H9 (cell line): ENCODE results near the gene GCM1. TPM values are rescaled to one million over a fixed set of nuclear protein-coding genes. Genes with fewer than 3 reads are reported as not detected.

Source experiments
- DNase-seq: peaks from one replicate; pipeline ENCODE4 v3.0.0-alpha.2; 2017
- H2AFZ ChIP-seq: one replicate; pipeline ENCODE4 v1.6.1; 2013; ENCODE audit warnings: mild to moderate bottlenecking, low read length, control low read depth, moderate library complexity
- H2AK5ac ChIP-seq: 2 replicates; pipeline ENCODE4 v1.6.1; 2013; ENCODE audit warnings: low read length, control low read depth, mixed read lengths; ENCODE audit not compliant: insufficient read length
- H2BK120ac ChIP-seq: one replicate; pipeline ENCODE4 v1.6.1; 2013; ENCODE audit warnings: low read depth, mild to moderate bottlenecking, low read length, control low read depth, inconsistent platforms; ENCODE audit not compliant: poor library complexity, severe bottlenecking
- H2BK12ac ChIP-seq: 2 replicates; pipeline ENCODE4 v1.6.1; 2013; ENCODE audit warnings: low read length, control low read depth, mixed read lengths, low read depth; ENCODE audit not compliant: insufficient read length
- H2BK15ac ChIP-seq: 2 replicates; pipeline ENCODE4 v1.6.1; 2013; ENCODE audit warnings: low read depth, low read length, control low read depth
- H2BK20ac ChIP-seq: one replicate; pipeline ENCODE4 v1.6.1; 2013; ENCODE audit warnings: low read depth, mild to moderate bottlenecking, low read length, control low read depth, inconsistent platforms; ENCODE audit not compliant: poor library complexity, severe bottlenecking
- H2BK5ac ChIP-seq: 2 replicates; pipeline ENCODE4 v1.6.1; 2013; ENCODE audit warnings: low read length, control low read depth, mixed read lengths; ENCODE audit not compliant: insufficient read length
- H3K14ac ChIP-seq: 2 replicates; pipeline ENCODE4 v1.6.1; 2013; ENCODE audit warnings: low read length, control low read depth; ENCODE audit not compliant: insufficient read depth
- H3K18ac ChIP-seq: 2 replicates; pipeline ENCODE4 v1.6.1; 2013; ENCODE audit warnings: low read depth, mild to moderate bottlenecking, mixed read lengths, low read length, control low read depth; ENCODE audit not compliant: insufficient read length
- H3K23ac ChIP-seq: 2 replicates; pipeline ENCODE4 v1.6.1; 2013; ENCODE audit warnings: low read length, control low read depth, mixed read lengths, low read depth; ENCODE audit not compliant: insufficient read length
- H3K23me2 ChIP-seq: 2 replicates; pipeline ENCODE4 v1.6.1; 2013; ENCODE audit warnings: low read depth, mild to moderate bottlenecking, mixed read lengths, low read length, control low read depth; ENCODE audit not compliant: insufficient read length, poor library complexity, severe bottlenecking
- H3K27ac ChIP-seq: 2 replicates; pipeline ENCODE4 v1.5.1; 2013; ENCODE audit warnings: low read length, control low read depth, mixed read lengths, low read depth; ENCODE audit not compliant: insufficient read length
- H3K27me3 ChIP-seq: 2 replicates; pipeline ENCODE4 v1.6.1; 2013; ENCODE audit warnings: low read length, control low read depth, inconsistent platforms; ENCODE audit not compliant: insufficient read depth
- H3K4ac ChIP-seq: 2 replicates; pipeline ENCODE4 v1.6.1; 2013; ENCODE audit warnings: low read depth, mild to moderate bottlenecking, control low read depth, inconsistent platforms, low read length, moderate library complexity
- H3K4me1 ChIP-seq: 2 replicates; pipeline ENCODE4 v1.6.1; 2013; ENCODE audit warnings: low read length, control low read depth, inconsistent platforms; ENCODE audit not compliant: insufficient read depth
- H3K4me2 ChIP-seq: 2 replicates; pipeline ENCODE4 v1.6.1; 2013; ENCODE audit warnings: low read length, control low read depth, mixed read lengths; ENCODE audit not compliant: insufficient read length, insufficient read depth
- H3K56ac ChIP-seq: 2 replicates; pipeline ENCODE4 v1.6.1; 2013; ENCODE audit warnings: low read depth, mild to moderate bottlenecking, mixed read lengths, low read length, control low read depth; ENCODE audit not compliant: insufficient read length
- H3K79me1 ChIP-seq: 2 replicates; pipeline ENCODE4 v1.6.1; 2013; ENCODE audit warnings: low read depth, mild to moderate bottlenecking, moderate library complexity, low read length, control low read depth, inconsistent platforms; ENCODE audit not compliant: insufficient read depth, poor library complexity, severe bottlenecking
- H3K79me2 ChIP-seq: 2 replicates; pipeline ENCODE4 v1.6.1; 2013; ENCODE audit warnings: low read length, control low read depth, inconsistent platforms; ENCODE audit not compliant: insufficient read depth
- H3K9ac ChIP-seq: 2 replicates; pipeline ENCODE4 v1.6.1; 2013; ENCODE audit warnings: low read length, control low read depth, mixed read lengths; ENCODE audit not compliant: insufficient read length; ENCODE audit errors: extremely low read depth
- H3K9me3 ChIP-seq: one replicate; pipeline ENCODE4 v1.6.1; 2013; ENCODE audit warnings: low read depth, low read length, inconsistent platforms; ENCODE audit not compliant: control insufficient read depth
- H3T11ph ChIP-seq: one replicate; pipeline ENCODE4 v1.6.1; 2013; ENCODE audit warnings: mild to moderate bottlenecking, low read length, control low read depth, inconsistent platforms
- H4K20me1 ChIP-seq: one replicate; pipeline ENCODE4 v1.6.1; 2013; ENCODE audit not compliant: control insufficient read depth, insufficient read length, insufficient read depth
- H4K5ac ChIP-seq: 2 replicates; pipeline ENCODE4 v1.6.1; 2013; ENCODE audit warnings: low read depth, mild to moderate bottlenecking, mixed read lengths, low read length, control low read depth; ENCODE audit not compliant: insufficient read length
- H4K8ac ChIP-seq: replicated peaks from 2 replicates; pipeline ENCODE4 v1.6.1; 2013; ENCODE audit warnings: low read length, control low read depth, mixed read lengths, low read depth; ENCODE audit not compliant: insufficient read length
- H4K91ac ChIP-seq: 2 replicates; pipeline ENCODE4 v1.6.1; 2013; ENCODE audit warnings: low read depth, mild to moderate bottlenecking, moderate library complexity, mixed read lengths, low read length, control low read depth; ENCODE audit not compliant: insufficient read length
- H3K27ac Mint-ChIP-seq, 3 experiments: 2 replicates in 2 of 3; 3 replicates in 1 of 3; pipeline ENCODE4 v1.8.0; 2020 to 2021; ENCODE audit warnings: mixed read lengths in 3 of 3, mild to moderate bottlenecking in 1 of 3, moderate library complexity in 1 of 3
- H3K27me3 Mint-ChIP-seq: 2 replicates; pipeline ENCODE4 v1.8.0; 2021; ENCODE audit warnings: low read depth, mild to moderate bottlenecking, moderate library complexity, mixed read lengths
- H3K36me3 Mint-ChIP-seq, 3 experiments: 2 replicates in 2 of 3; 3 replicates in 1 of 3; pipeline ENCODE4 v1.8.0; 2020 to 2021; ENCODE audit warnings: low read depth in 3 of 3, mixed read lengths in 3 of 3; ENCODE audit not compliant: insufficient read depth in 1 of 3
- H3K4me1 Mint-ChIP-seq, 2 experiments: 2 replicates each; pipeline ENCODE4 v1.8.0; 2020; ENCODE audit warnings: mixed read lengths in 2 of 2
- H3K4me3 Mint-ChIP-seq, 2 experiments: 2 replicates in 1 of 2; 3 replicates in 1 of 2; pipeline ENCODE4 v1.8.0; 2020 to 2021; ENCODE audit warnings: mild to moderate bottlenecking in 2 of 2, mixed read lengths in 2 of 2, moderate library complexity in 1 of 2
- H3K9me3 Mint-ChIP-seq, 2 experiments: 2 replicates in 1 of 2; 3 replicates in 1 of 2; pipeline ENCODE4 v1.8.0; 2020; ENCODE audit warnings: mild to moderate bottlenecking in 2 of 2, mixed read lengths in 2 of 2, moderate library complexity in 1 of 2
- WGBS: extraction: QIAGEN DNeasy Blood & Tissue Kit; methylation state at CpG from one replicate; pipeline ENCODE4 v1.1.7; 2013; ENCODE audit warnings: missing lambda C conversion rate, low lambda C conversion rate, mixed read lengths; ENCODE audit not compliant: insufficient read length; ENCODE audit errors: extremely low coverage; 5-methylcytosine and 5-hydroxymethylcytosine counted together
- total RNA-seq: library from RNA; stranded (reverse); gene quantifications from 2 replicates; pipeline ENCODE4 v1.2.1, GENCODE V29; 2021
- TF ChIP-seq, protein P1 (sequence below): fragments of 200-600 bp; sonication (generic); conservative IDR thresholded peaks from 3 replicates; pipeline ENCODE4 v1.8.0; 2021; ENCODE audit warnings: antibody characterized with exemption, mild to moderate bottlenecking

The GCM1 gene
- total RNA-seq, 1 experiment from 2014 or later = not detected

GRCh38 chr6:53113742-53114141 is 34.9 kb downstream of the GCM1 start:
- no peak overlapping the region for H3K18ac ChIP-seq

More at GRCh38 chr6:53113742-53114141, 34.9 kb downstream of the GCM1 start:
- no peak overlapping the region for H3K23ac ChIP-seq
- no peak overlapping the region for H3K14ac ChIP-seq
- H3K9ac ChIP-seq = no peak overlapping the region
- H3K9me3 Mint-ChIP-seq = peaks cover 2 to 3% of the 10 kb centered on the region in 2 experiments; a peak in 2 of 5 replicates
- no peak overlapping the region for H4K91ac ChIP-seq
- H3K4me1 Mint-ChIP-seq = peaks cover 9 to 11% of the 10 kb centered on the region in 2 experiments
- no peak overlapping the region for H3K4me3 Mint-ChIP-seq
- H3K4ac ChIP-seq = no peak overlapping the region
- H4K5ac ChIP-seq = no peak overlapping the region
- H3K4me2 ChIP-seq = no peak overlapping the region
- H4K20me1 ChIP-seq = no peaks in the 10 kb centered on the region
- WGBS = no CpG with 5 or more reads among the region's 4 CpGs
- no peak overlapping the region for H3K27ac Mint-ChIP-seq
- no peak overlapping the region for H2BK12ac ChIP-seq
- H3K9me3 ChIP-seq = no peaks in the 10 kb centered on the region
- no peaks in the 10 kb centered on the region for H3K23me2 ChIP-seq
- no peak overlapping the region for H2BK15ac ChIP-seq
- no peaks in the 10 kb centered on the region for H3K79me1 ChIP-seq
- H2AK5ac ChIP-seq = no peak overlapping the region
- no peak overlapping the region for H2BK20ac ChIP-seq
- H2BK5ac ChIP-seq = no peak overlapping the region
- H4K8ac ChIP-seq = no peak overlapping the region
- no peak overlapping the region for H2BK120ac ChIP-seq
- H3K56ac ChIP-seq = no peak overlapping the region
- no peak overlapping the region for H2AFZ ChIP-seq
- no peak overlapping the region for H3K27ac ChIP-seq
- H3K36me3 Mint-ChIP-seq = no peaks in the 10 kb centered on the region
- H3K79me2 ChIP-seq = no peaks in the 10 kb centered on the region
- H3T11ph ChIP-seq = no peak overlapping the region
- peaks cover 3% of the 10 kb centered on the region; the same call in 1 of the 2 replicates for H3K27me3 Mint-ChIP-seq
- H3K4me1 ChIP-seq = no peaks in the 10 kb centered on the region
- no peak for DNase-seq
- TF ChIP-seq, protein P1, sequence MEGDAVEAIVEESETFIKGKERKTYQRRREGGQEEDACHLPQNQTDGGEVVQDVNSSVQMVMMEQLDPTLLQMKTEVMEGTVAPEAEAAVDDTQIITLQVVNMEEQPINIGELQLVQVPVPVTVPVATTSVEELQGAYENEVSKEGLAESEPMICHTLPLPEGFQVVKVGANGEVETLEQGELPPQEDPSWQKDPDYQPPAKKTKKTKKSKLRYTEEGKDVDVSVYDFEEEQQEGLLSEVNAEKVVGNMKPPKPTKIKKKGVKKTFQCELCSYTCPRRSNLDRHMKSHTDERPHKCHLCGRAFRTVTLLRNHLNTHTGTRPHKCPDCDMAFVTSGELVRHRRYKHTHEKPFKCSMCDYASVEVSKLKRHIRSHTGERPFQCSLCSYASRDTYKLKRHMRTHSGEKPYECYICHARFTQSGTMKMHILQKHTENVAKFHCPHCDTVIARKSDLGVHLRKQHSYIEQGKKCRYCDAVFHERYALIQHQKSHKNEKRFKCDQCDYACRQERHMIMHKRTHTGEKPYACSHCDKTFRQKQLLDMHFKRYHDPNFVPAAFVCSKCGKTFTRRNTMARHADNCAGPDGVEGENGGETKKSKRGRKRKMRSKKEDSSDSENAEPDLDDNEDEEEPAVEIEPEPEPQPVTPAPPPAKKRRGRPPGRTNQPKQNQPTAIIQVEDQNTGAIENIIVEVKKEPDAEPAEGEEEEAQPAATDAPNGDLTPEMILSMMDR = no peak
- H3K27me3 ChIP-seq = no peaks in the 10 kb centered on the region
